Erythroblast (primary cell): Measurements from ENCODE around the gene TEF.

Experiments
- GATA1 ChIP-seq: IDR thresholded peaks from 2 replicates; pipeline ENCODE4 v1.6.1; 2011; ENCODE audit warnings: low read depth, mild to moderate bottlenecking, control low read depth, low read length, moderate library complexity
- POLR2A ChIP-seq: IDR thresholded peaks from 2 replicates; pipeline ENCODE4 v1.6.1; 2011; ENCODE audit warnings: mild to moderate bottlenecking, low read length

DNA sequence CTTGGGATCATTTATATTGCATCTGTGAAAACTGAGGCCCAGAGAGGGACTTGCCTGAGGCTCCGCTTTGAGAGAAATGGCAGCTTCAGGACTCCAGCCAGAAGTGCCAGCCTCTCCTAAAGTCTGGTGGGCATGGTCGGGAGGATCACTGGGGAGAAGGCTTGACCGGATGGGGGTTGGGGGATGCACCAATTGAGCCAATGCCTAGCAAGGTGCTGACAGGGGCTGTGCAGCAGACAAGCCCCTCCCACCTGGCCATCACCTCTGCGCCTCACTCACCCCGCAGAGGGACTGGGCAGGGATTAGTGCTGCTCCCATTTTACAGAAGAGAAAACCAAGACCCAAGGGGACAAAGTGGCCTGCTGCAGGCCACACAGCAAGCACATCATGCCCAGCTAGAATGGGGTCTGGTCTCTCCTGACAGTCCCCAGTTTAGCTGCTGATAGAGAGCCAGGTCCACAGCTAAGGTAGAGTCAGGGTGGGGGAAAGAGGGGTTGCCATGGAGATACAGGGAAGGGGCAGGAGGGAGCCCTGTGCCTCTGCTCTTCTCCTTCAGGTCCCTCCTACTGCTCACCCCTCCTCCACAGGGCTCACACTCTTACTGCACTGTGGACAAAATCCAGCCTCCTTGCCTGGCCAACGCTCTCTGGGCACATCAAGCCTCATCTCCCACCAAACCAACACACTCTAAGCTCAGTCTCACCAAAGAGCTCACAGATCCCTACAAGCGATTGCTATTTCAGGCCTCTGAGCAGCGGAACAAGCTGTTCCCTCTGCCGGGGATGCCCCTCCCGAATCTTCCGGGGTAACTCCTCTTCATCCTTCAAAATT, 29.5 kb downstream of the TEF start:
- TF ChIP-seq POLR2A (no peak), GATA1 (no peak)
